Liver (tissue), 9 donors: Measurements from ENCODE around the gene SLC38A11. TPM values are rescaled to one million over a fixed set of nuclear protein-coding genes. Genes with fewer than 3 reads are reported as not detected.

Experiments
- DNase-seq: peaks from one replicate; pipeline ENCODE4 v3.0.0-alpha.2; 2017; ENCODE audit warnings: low spot score
- H3K27ac ChIP-seq, 2 donors: one replicate each; pipeline ENCODE4 v1.7.0; 2013; ENCODE audit warnings: inconsistent platforms in 2 of 2, low read length in 2 of 2, control low read depth in 1 of 2, low read depth in 1 of 2, mild to moderate bottlenecking in 1 of 2
- H3K27me3 ChIP-seq, 4 donors: one replicate each; pipeline versions ENCODE4 v1.6.1 to v1.7.0; 2013; ENCODE audit warnings: low read length in 3 of 4, inconsistent platforms in 1 of 4, mild to moderate bottlenecking in 1 of 4, moderate library complexity in 1 of 4; ENCODE audit not compliant: control insufficient read depth in 4 of 4, insufficient read depth in 4 of 4
- H3K36me3 ChIP-seq, 4 donors: one replicate each; pipeline versions ENCODE4 v1.6.1 to v1.7.0; 2013; ENCODE audit warnings: low read length in 3 of 4, mild to moderate bottlenecking in 3 of 4, low read depth in 1 of 4, moderate library complexity in 1 of 4; ENCODE audit not compliant: control insufficient read depth in 4 of 4, insufficient read depth in 3 of 4
- H3K4me1 ChIP-seq, 4 donors: one replicate each; pipeline versions ENCODE4 v1.6.1 to v1.7.0; 2013; ENCODE audit warnings: low read length in 3 of 4, mild to moderate bottlenecking in 3 of 4, moderate library complexity in 1 of 4; ENCODE audit not compliant: control insufficient read depth in 4 of 4, insufficient read depth in 4 of 4
- H3K4me3 ChIP-seq, 3 donors: one replicate each; pipeline versions ENCODE4 v1.6.1 to v1.7.0; 2013; ENCODE audit warnings: low read length in 3 of 3, control low read depth in 1 of 3, low read depth in 1 of 3, mild to moderate bottlenecking in 1 of 3
- H3K9ac ChIP-seq, 2 donors: one replicate each; pipeline ENCODE4 v1.7.0; 2013; ENCODE audit warnings: low read length in 2 of 2, mild to moderate bottlenecking in 2 of 2, moderate library complexity in 2 of 2, control low read depth in 1 of 2, low read depth in 1 of 2
- H3K9me3 ChIP-seq, 4 donors: one replicate each; pipeline versions ENCODE4 v1.6.1 to v1.7.0; 2013; ENCODE audit warnings: low read length in 3 of 4; ENCODE audit not compliant: control insufficient read depth in 4 of 4
- ATF3 ChIP-seq: IDR thresholded peaks from 2 replicates; pipeline ENCODE4 v1.6.1; 2016; ENCODE audit warnings: antibody characterized with exemption
- CTCF ChIP-seq: fragments of 150-350 bp; IDR thresholded peaks from 2 replicates; pipeline ENCODE4 v1.5.1; 2017; ENCODE audit warnings: improper control_type of control experiment, low read depth, low read length; ENCODE audit not compliant: missing input control
- EGR1 ChIP-seq, 2 donors: IDR thresholded peaks; 2 replicates each; pipeline ENCODE4 v1.6.1; 2016 to 2018; ENCODE audit warnings: antibody characterized with exemption in 2 of 2, low read depth in 2 of 2
- FOXA1 ChIP-seq: IDR thresholded peaks from 2 replicates; pipeline ENCODE4 v1.6.1; 2016; ENCODE audit warnings: antibody characterized with exemption
- FOXA2 ChIP-seq: IDR thresholded peaks from 2 replicates; pipeline ENCODE4 v1.6.1; 2016; ENCODE audit warnings: antibody characterized with exemption
- GABPA ChIP-seq, 2 donors: IDR thresholded peaks in 1 of 2; conservative IDR thresholded peaks in 1 of 2; 2 replicates each; pipeline ENCODE4 v1.6.1; 2016; ENCODE audit warnings: antibody characterized with exemption in 2 of 2, mild to moderate bottlenecking in 1 of 2, moderate library complexity in 1 of 2
- HNF4A ChIP-seq, 2 donors: conservative IDR thresholded peaks; 2 replicates each; pipeline ENCODE4 v1.6.1; 2016; ENCODE audit warnings: antibody characterized with exemption in 2 of 2, mild to moderate bottlenecking in 2 of 2
- HNF4G ChIP-seq: IDR thresholded peaks from 2 replicates; pipeline ENCODE4 v1.6.1; 2016; ENCODE audit warnings: antibody characterized with exemption
- JUND ChIP-seq, 2 donors: IDR thresholded peaks; 2 replicates each; pipeline ENCODE4 v1.6.1; 2016; ENCODE audit warnings: antibody characterized with exemption in 2 of 2
- MAX ChIP-seq: IDR thresholded peaks from 2 replicates; pipeline ENCODE4 v1.6.1; 2016; ENCODE audit warnings: antibody characterized with exemption
- NR2F2 ChIP-seq: IDR thresholded peaks from 2 replicates; pipeline ENCODE4 v1.6.1; 2016; ENCODE audit warnings: antibody characterized with exemption
- RAD21 ChIP-seq, 2 donors: IDR thresholded peaks; 2 replicates each; pipeline ENCODE4 v1.6.1; 2016; ENCODE audit warnings: antibody characterized with exemption in 2 of 2, mild to moderate bottlenecking in 2 of 2
- REST ChIP-seq: IDR thresholded peaks from 2 replicates; pipeline ENCODE4 v1.6.1; 2016; ENCODE audit warnings: antibody characterized with exemption, mild to moderate bottlenecking
- RXRA ChIP-seq, 2 donors: IDR thresholded peaks; 2 replicates each; pipeline ENCODE4 v1.6.1; 2017 to 2018; ENCODE audit warnings: antibody characterized with exemption in 2 of 2, mild to moderate bottlenecking in 1 of 2
- SP1 ChIP-seq: IDR thresholded peaks from 2 replicates; pipeline ENCODE4 v1.6.1; 2018; ENCODE audit warnings: antibody characterized with exemption, mild to moderate bottlenecking
- TAF1 ChIP-seq: conservative IDR thresholded peaks from 2 replicates; pipeline ENCODE4 v1.6.1; 2016; ENCODE audit warnings: antibody characterized with exemption, mild to moderate bottlenecking
- YY1 ChIP-seq: IDR thresholded peaks from 2 replicates; pipeline ENCODE4 v1.6.1; 2016; ENCODE audit warnings: antibody characterized with exemption, mild to moderate bottlenecking
- ZBTB33 ChIP-seq: IDR thresholded peaks from 2 replicates; pipeline ENCODE4 v1.6.1; 2016; ENCODE audit warnings: antibody characterized with exemption
- WGBS: extraction: QIAGEN DNeasy Blood & Tissue Kit; methylation state at CpG from one replicate; pipeline ENCODE4 v1.1.7; 2013; 5-methylcytosine and 5-hydroxymethylcytosine counted together
- polyA plus RNA-seq, 2 donors: library from polyadenylated mRNA; stranded (reverse) in 1 of 2; unstranded in 1 of 2; fragments of 200-250 nt in 1 of 2; fragments of >200 nt in 1 of 2; fragmentation: Nextera tagmentation in 1 of 2; extraction: Ambion mirVana in 1 of 2; gene quantifications; one replicate each; pipeline versions ENCODE4 v1.2.1 to v1.2.3, GENCODE V29; 2013 to 2015
- total RNA-seq, 2 donors: library from RNA; depleted of rRNA; stranded (reverse); fragments of >200 nt; gene quantifications; one replicate each; pipeline ENCODE4 v1.2.3, GENCODE V29; 2014
- donor health status: healthy.
- donor health status: healthy.
- donor health status: healthy.
- donor health status: healthy.
- donor health status: healthy.

Gene SLC38A11
- total and polyA plus RNA-seq, 4 donors, result 0.54 to 3.3 (median 2.3) TPM

GRCh38 chr2:164935118-164936101, 19.9 kb downstream of the SLC38A11 start:
- no peaks in the 10 kb centered on the region for H3K9me3 ChIP-seq
- no peak for TF ChIP-seq HNF4G
- no peak for TF ChIP-seq MAX
- TF ChIP-seq RXRA (IDR thresholded peaks at IDR 0.05), result no peak
- no peak for TF ChIP-seq FOXA2
- TF ChIP-seq EGR1 (IDR thresholded peaks at IDR 0.05; ENCODE audit: low read depth in 2 of 2), result no peak
- no peak for TF ChIP-seq NR2F2
- TF ChIP-seq CTCF, result no peak
- TF ChIP-seq JUND (IDR thresholded peaks at IDR 0.05), result no peak
- peaks cover 2 to 20% (median 9%) of the 10 kb centered on the region in 4 donors for H3K4me1 ChIP-seq
- 91% methylated on average over 5 of the region's 5 CpGs for WGBS
- H3K4me3 ChIP-seq, result no peak overlapping the region
- no peak overlapping the region for H3K9ac ChIP-seq
- H3K36me3 ChIP-seq, result no peaks in the 10 kb centered on the region
- H3K27ac ChIP-seq, result no peak overlapping the region
- no peaks in the 10 kb centered on the region for H3K27me3 ChIP-seq
- no peak for DNase-seq

- Histone ChIP-seq H3K27me3 (no peaks in the 10 kb centered on the region), H3K9ac (no peak overlapping the region), H3K9me3 (no peaks in the 10 kb centered on the region), H3K4me1 (peaks cover 2 to 20% (median 9%) of the 10 kb centered on the region in 4 donors), H3K4me3 (no peak overlapping the region), H3K36me3 (no peaks in the 10 kb centered on the region), H3K27ac (no peak overlapping the region)
- 58% methylated on average over 5 of the region's 5 CpGs for WGBS
- no peak for DNase-seq
- TF ChIP-seq HNF4A (conservative IDR thresholded peaks at IDR 0.05), result no peak
- no peak for TF ChIP-seq EGR1 (IDR thresholded peaks at IDR 0.05; ENCODE audit: low read depth in 2 of 2)
- no peak for TF ChIP-seq CTCF
- no peak for TF ChIP-seq REST
- TF ChIP-seq ATF3, result no peak
- TF ChIP-seq RXRA (IDR thresholded peaks at IDR 0.05), result no peak
- TF ChIP-seq SP1, result no peak
- TF ChIP-seq TAF1, result no peak
- no peak for TF ChIP-seq ZBTB33
- no peak for TF ChIP-seq FOXA2
- no peak for TF ChIP-seq MAX
- TF ChIP-seq HNF4G, result no peak
- TF ChIP-seq NR2F2, result no peak
- TF ChIP-seq YY1, result no peak
- no peak for TF ChIP-seq JUND (IDR thresholded peaks at IDR 0.05)
- no peak for TF ChIP-seq FOXA1
- no peak for TF ChIP-seq RAD21 (IDR thresholded peaks at IDR 0.05)
- TF ChIP-seq GABPA (IDR thresholded peaks at IDR 0.05 in 1 of 2, conservative IDR thresholded peaks at IDR 0.05 in 1 of 2), result no peak
These were observed 20.8 kb downstream of the SLC38A11 start for GRCh38 chr2:164934401-164935117.
